SK-N-SH treated with all-trans-retinoic acid at 6 μM for 48 hours (cell line): ENCODE measurements around the gene GRIK4.

Experiments used
- ATAC-seq: fragments of 200-7000 bp; cut with Tn5 transposase; 3 replicates; pipeline ENCODE4 v1.9.1; 2020; ENCODE audit warnings: mild to moderate bottlenecking, moderate library complexity
- ARNTL ChIP-seq: fragments of 450-650 bp; formaldehyde crosslinking; IDR thresholded peaks from 2 replicates; pipeline ENCODE4 v1.5.0; 2020; ENCODE audit warnings: low read depth, mild to moderate bottlenecking, moderate library complexity, borderline replicate concordance
- BACH2 ChIP-seq: fragments of 250-450 bp; sonication (Bioruptor Pico); IDR thresholded peaks from 2 replicates; pipeline ENCODE4 v1.9.0; 2021; ENCODE audit warnings: mild to moderate bottlenecking, borderline replicate concordance
- CSDC2 ChIP-seq: fragments of 250-450 bp; sonication (Bioruptor Pico); IDR thresholded peaks from 2 replicates; pipeline ENCODE4 v1.5.0; 2020; ENCODE audit warnings: mild to moderate bottlenecking, moderate library complexity
- ESRRG ChIP-seq: fragments of 250-450 bp; sonication (Bioruptor Pico); IDR thresholded peaks from 2 replicates; pipeline ENCODE4 v1.6.1; 2021; ENCODE audit warnings: mild to moderate bottlenecking
- GLIS3 ChIP-seq: fragments of 250-450 bp; sonication (Bioruptor Pico); IDR thresholded peaks from 2 replicates; pipeline ENCODE4 v1.5.0; 2020; ENCODE audit warnings: mild to moderate bottlenecking, moderate library complexity
- ISL1 ChIP-seq: fragments of 250-450 bp; sonication (Bioruptor Pico); IDR thresholded peaks from 2 replicates; pipeline ENCODE4 v2.1.2; 2022; ENCODE audit warnings: mild to moderate bottlenecking, moderate library complexity
- OSR1 ChIP-seq: fragments of 250-450 bp; sonication (Bioruptor Pico); IDR thresholded peaks from 2 replicates; pipeline ENCODE4 v1.8.0; 2022; ENCODE audit warnings: moderate library complexity, mild to moderate bottlenecking, inconsistent platforms
- PPARA ChIP-seq: fragments of 250-450 bp; sonication (Bioruptor Pico); IDR thresholded peaks from 2 replicates; pipeline ENCODE4 v1.5.0; 2020; ENCODE audit warnings: mild to moderate bottlenecking, borderline replicate concordance
- RARB ChIP-seq: fragments of 250-450 bp; sonication (Bioruptor Pico); IDR thresholded peaks from 2 replicates; pipeline ENCODE4 v1.8.0; 2021; ENCODE audit warnings: mild to moderate bottlenecking, moderate library complexity
- SNAI2 ChIP-seq: fragments of 250-450 bp; sonication (Bioruptor Pico); IDR thresholded peaks from 2 replicates; pipeline ENCODE4 v1.5.0; 2020; ENCODE audit warnings: mild to moderate bottlenecking, moderate library complexity
- TCF4 ChIP-seq: fragments of 250-450 bp; sonication (Bioruptor Pico); IDR thresholded peaks from 2 replicates; pipeline ENCODE4 v1.8.0; 2021; ENCODE audit warnings: mild to moderate bottlenecking, moderate library complexity, borderline replicate concordance
- TOX ChIP-seq: fragments of 250-450 bp; sonication (Bioruptor Pico); IDR thresholded peaks from 2 replicates; pipeline ENCODE4 v1.8.0; 2021; ENCODE audit warnings: mild to moderate bottlenecking, moderate library complexity, borderline replicate concordance
- ZC3H10 ChIP-seq: fragments of 250-450 bp; sonication (Bioruptor Pico); IDR thresholded peaks from 2 replicates; pipeline ENCODE4 v1.5.1; 2021; ENCODE audit warnings: mild to moderate bottlenecking, moderate library complexity
- ZFP3 ChIP-seq: fragments of 250-450 bp; sonication (Bioruptor Pico); IDR thresholded peaks from 2 replicates; pipeline ENCODE4 v1.5.0; 2020; ENCODE audit warnings: mild to moderate bottlenecking, moderate library complexity
- ZFP30 ChIP-seq: fragments of 450-650 bp; formaldehyde crosslinking; IDR thresholded peaks from 2 replicates; pipeline ENCODE4 v1.5.0; 2022; ENCODE audit warnings: mild to moderate bottlenecking, moderate library complexity
- ZNF565 ChIP-seq: fragments of 450-650 bp; formaldehyde crosslinking; conservative IDR thresholded peaks from 2 replicates; pipeline ENCODE4 v1.5.0; 2020; ENCODE audit warnings: low read depth, mild to moderate bottlenecking, moderate library complexity
- ZNF70 ChIP-seq: fragments of 450-650 bp; formaldehyde crosslinking; IDR thresholded peaks from 2 replicates; pipeline ENCODE4 v1.5.0; 2020; ENCODE audit warnings: mild to moderate bottlenecking, moderate library complexity
- TF ChIP-seq, protein P1 (sequence below): fragments of 250-450 bp; sonication (Bioruptor Pico); IDR thresholded peaks from 2 replicates; pipeline ENCODE4 v1.5.1; 2020; ENCODE audit warnings: low read depth, mild to moderate bottlenecking, moderate library complexity
- TF ChIP-seq, protein P2 (sequence below): fragments of 250-450 bp; sonication (Bioruptor Pico); IDR thresholded peaks from 2 replicates; pipeline ENCODE4 v1.5.0; 2020; ENCODE audit warnings: mild to moderate bottlenecking, moderate library complexity
- TF ChIP-seq, protein P3 (sequence below): fragments of 250-450 bp; sonication (Bioruptor Pico); IDR thresholded peaks from 2 replicates; pipeline ENCODE4 v1.8.0; 2020; ENCODE audit warnings: mild to moderate bottlenecking, moderate library complexity, borderline replicate concordance
- TF ChIP-seq, protein P4 (sequence below): fragments of 250-450 bp; sonication (Bioruptor Pico); IDR thresholded peaks from 2 replicates; pipeline ENCODE4 v1.8.0; 2021; ENCODE audit warnings: low read depth, mild to moderate bottlenecking, moderate library complexity, borderline replicate concordance
- TF ChIP-seq, protein P5 (sequence below): fragments of 250-450 bp; sonication (Bioruptor Pico); IDR thresholded peaks from 2 replicates; pipeline ENCODE4 v1.5.1; 2021; ENCODE audit warnings: mild to moderate bottlenecking, moderate library complexity

GRIK4 gene

DNA sequence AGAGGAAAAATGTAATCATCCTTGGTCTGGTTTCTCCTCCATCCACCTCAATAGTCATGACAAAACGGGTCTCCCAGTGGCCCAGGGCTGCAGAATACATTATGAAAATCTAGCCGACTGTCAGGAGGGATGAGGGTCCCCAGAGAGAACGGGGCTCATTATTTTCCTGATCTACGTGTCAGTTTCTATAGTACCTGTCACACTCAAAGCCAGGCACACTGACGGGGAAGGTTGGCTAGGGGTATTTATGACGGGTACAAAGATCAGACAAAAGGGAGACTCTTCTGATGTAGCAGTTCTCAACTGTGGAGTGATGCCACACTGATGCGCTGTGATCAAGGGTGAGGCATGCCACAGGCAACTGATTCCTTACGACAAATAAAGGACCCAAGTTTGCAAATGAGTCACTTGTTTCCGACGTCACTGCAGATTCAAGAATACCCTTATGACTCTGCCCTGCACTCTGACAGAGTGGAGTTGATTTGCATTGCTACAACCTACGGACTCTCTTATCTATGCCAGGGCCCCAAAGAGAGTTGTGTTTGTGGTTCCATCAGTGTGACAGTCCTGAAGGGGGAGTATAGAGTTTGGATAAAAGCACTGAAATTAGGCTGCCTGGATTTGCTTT, 324.2 kb downstream of the GRIK4 start (continued):
- TF ChIP-seq RARB: no peak

DNA sequence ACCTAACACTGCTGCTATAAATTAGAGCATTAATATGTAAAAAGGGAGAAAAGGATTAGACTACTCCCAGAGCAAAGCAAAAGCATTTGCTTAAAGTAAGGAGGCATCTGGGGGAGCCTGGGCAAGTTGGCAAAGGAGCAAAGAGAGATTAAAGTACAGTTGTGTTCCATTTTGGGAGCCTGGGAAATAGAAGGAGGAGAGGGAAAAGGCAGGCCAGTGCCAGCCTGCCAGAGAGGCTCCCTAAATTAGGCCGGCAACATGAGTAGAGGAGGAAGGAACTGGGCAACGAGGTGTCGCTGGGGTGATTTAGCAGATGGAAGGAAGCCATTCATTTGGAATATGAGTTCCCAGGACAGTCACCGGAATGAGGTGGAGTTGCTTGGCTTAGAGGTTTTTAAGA, 326.1 kb downstream of the GRIK4 start:
- ATAC-seq: no peak
- no peak for TF ChIP-seq GLIS3 (CRISPR knock-in tag)
- TF ChIP-seq, protein P1, sequence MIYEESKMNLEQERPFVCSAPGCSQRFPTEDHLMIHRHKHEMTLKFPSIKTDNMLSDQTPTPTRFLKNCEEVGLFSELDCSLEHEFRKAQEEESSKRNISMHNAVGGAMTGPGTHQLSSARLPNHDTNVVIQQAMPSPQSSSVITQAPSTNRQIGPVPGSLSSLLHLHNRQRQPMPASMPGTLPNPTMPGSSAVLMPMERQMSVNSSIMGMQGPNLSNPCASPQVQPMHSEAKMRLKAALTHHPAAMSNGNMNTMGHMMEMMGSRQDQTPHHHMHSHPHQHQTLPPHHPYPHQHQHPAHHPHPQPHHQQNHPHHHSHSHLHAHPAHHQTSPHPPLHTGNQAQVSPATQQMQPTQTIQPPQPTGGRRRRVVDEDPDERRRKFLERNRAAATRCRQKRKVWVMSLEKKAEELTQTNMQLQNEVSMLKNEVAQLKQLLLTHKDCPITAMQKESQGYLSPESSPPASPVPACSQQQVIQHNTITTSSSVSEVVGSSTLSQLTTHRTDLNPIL: no peak

DNA sequence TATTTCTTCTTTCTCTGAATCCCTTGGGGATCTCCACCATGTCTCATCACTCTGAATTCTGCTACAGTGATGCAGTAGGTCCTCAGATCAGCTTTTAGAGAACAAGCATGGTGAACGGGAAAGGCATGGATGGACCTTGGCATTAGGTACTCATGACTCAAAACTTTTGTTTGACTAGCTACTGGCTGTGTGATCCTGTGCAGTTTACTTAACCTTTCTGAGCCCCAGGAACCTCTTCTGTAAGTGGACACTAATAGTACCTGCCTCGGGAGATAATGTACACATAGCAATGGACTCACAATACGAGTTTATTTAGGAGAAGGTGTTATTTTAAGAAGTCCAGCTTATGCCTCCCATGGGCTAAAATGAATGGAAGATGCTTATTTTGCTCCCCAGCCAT, 327.7 kb downstream of the GRIK4 start:
- ATAC-seq: no peak
- TF ChIP-seq, protein P2, sequence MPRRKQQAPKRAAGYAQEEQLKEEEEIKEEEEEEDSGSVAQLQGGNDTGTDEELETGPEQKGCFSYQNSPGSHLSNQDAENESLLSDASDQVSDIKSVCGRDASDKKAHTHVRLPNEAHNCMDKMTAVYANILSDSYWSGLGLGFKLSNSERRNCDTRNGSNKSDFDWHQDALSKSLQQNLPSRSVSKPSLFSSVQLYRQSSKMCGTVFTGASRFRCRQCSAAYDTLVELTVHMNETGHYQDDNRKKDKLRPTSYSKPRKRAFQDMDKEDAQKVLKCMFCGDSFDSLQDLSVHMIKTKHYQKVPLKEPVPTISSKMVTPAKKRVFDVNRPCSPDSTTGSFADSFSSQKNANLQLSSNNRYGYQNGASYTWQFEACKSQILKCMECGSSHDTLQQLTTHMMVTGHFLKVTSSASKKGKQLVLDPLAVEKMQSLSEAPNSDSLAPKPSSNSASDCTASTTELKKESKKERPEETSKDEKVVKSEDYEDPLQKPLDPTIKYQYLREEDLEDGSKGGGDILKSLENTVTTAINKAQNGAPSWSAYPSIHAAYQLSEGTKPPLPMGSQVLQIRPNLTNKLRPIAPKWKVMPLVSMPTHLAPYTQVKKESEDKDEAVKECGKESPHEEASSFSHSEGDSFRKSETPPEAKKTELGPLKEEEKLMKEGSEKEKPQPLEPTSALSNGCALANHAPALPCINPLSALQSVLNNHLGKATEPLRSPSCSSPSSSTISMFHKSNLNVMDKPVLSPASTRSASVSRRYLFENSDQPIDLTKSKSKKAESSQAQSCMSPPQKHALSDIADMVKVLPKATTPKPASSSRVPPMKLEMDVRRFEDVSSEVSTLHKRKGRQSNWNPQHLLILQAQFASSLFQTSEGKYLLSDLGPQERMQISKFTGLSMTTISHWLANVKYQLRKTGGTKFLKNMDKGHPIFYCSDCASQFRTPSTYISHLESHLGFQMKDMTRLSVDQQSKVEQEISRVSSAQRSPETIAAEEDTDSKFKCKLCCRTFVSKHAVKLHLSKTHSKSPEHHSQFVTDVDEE (CRISPR knock-in tag): no peak
- no peak for TF ChIP-seq ZC3H10
- TF ChIP-seq PPARA (CRISPR knock-in tag): no peak
- no peak for TF ChIP-seq CSDC2 (CRISPR knock-in tag)
- TF ChIP-seq BACH2 (CRISPR knock-in tag): no peak
- TF ChIP-seq ARNTL (CRISPR knock-in tag): no peak
- TF ChIP-seq TCF4 (CRISPR knock-in tag): no peak
- TF ChIP-seq, protein P3, sequence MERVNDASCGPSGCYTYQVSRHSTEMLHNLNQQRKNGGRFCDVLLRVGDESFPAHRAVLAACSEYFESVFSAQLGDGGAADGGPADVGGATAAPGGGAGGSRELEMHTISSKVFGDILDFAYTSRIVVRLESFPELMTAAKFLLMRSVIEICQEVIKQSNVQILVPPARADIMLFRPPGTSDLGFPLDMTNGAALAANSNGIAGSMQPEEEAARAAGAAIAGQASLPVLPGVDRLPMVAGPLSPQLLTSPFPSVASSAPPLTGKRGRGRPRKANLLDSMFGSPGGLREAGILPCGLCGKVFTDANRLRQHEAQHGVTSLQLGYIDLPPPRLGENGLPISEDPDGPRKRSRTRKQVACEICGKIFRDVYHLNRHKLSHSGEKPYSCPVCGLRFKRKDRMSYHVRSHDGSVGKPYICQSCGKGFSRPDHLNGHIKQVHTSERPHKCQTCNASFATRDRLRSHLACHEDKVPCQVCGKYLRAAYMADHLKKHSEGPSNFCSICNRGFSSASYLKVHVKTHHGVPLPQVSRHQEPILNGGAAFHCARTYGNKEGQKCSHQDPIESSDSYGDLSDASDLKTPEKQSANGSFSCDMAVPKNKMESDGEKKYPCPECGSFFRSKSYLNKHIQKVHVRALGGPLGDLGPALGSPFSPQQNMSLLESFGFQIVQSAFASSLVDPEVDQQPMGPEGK (CRISPR knock-in tag): no peak
- TF ChIP-seq SNAI2 (CRISPR knock-in tag): no peak
- no peak for TF ChIP-seq ESRRG (CRISPR knock-in tag)
- TF ChIP-seq ISL1 (CRISPR knock-in tag): no peak
- no peak for TF ChIP-seq ZFP3 (CRISPR knock-in tag)
- no peak for TF ChIP-seq ZNF565 (CRISPR knock-in tag)
- TF ChIP-seq GLIS3 (CRISPR knock-in tag): no peak
- no peak for TF ChIP-seq ZNF70 (CRISPR knock-in tag)
- no peak for TF ChIP-seq TOX (CRISPR knock-in tag)
- TF ChIP-seq, protein P4, sequence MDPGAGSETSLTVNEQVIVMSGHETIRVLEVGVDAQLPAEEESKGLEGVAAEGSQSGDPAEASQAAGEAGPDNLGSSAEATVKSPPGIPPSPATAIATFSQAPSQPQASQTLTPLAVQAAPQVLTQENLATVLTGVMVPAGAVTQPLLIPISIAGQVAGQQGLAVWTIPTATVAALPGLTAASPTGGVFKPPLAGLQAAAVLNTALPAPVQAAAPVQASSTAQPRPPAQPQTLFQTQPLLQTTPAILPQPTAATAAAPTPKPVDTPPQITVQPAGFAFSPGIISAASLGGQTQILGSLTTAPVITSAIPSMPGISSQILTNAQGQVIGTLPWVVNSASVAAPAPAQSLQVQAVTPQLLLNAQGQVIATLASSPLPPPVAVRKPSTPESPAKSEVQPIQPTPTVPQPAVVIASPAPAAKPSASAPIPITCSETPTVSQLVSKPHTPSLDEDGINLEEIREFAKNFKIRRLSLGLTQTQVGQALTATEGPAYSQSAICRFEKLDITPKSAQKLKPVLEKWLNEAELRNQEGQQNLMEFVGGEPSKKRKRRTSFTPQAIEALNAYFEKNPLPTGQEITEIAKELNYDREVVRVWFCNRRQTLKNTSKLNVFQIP (CRISPR knock-in tag): no peak

DNA sequence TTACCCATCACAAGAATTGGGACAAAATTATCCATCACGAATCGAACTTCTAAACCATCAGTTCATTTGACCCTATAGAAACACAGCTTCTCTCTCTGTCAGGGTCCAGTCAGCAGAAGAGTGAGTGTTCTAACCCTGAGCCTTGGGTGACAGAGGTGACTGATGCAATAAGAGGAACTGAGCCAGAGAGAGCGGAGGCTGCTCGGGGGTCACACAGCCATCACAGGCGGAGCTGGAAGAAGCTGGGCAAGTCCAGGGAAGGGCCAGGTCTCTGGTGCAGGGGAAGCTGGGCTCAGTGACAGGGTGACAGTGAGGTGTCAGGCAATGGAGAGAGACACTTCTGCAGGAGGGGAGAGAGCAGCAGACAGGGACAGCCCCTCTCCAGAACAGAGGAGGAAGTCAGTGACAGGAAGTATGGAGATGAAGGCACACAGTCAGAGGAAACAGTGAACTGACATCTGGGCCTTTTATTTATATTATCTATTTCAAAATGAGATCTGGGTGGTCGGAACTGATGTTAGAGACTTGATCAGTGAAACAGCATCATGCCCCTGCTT, 328.4 kb downstream of the GRIK4 start:
- no peak for ATAC-seq
- TF ChIP-seq, protein P4 (CRISPR knock-in tag): no peak
- TF ChIP-seq, protein P5, sequence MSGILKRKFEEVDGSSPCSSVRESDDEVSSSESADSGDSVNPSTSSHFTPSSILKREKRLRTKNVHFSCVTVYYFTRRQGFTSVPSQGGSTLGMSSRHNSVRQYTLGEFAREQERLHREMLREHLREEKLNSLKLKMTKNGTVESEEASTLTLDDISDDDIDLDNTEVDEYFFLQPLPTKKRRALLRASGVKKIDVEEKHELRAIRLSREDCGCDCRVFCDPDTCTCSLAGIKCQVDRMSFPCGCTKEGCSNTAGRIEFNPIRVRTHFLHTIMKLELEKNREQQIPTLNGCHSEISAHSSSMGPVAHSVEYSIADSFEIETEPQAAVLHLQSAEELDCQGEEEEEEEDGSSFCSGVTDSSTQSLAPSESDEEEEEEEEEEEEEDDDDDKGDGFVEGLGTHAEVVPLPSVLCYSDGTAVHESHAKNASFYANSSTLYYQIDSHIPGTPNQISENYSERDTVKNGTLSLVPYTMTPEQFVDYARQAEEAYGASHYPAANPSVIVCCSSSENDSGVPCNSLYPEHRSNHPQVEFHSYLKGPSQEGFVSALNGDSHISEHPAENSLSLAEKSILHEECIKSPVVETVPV: no peak
- TF ChIP-seq OSR1 (CRISPR knock-in tag): no peak
- TF ChIP-seq ZNF70 (CRISPR knock-in tag): no peak
- no peak for TF ChIP-seq ZFP30 (CRISPR knock-in tag)
- TF ChIP-seq PPARA (CRISPR knock-in tag): no peak
- TF ChIP-seq ZNF565 (CRISPR knock-in tag): no peak
- TF ChIP-seq, protein P1: no peak
